NCI-H526 (cell line): Measurements from ENCODE around the gene AKAP10.
"Not testable (repeated sequence)": the region's sequence is repeated elsewhere in the genome, so short reads cannot be mapped to it uniquely, and the experiment has no call there.

ENCODE experiments used
- DNase-seq, 2 experiments: peaks; one replicate each; lab custom pipeline; 2025; lab: John Stamatoyannopoulos, UW

The AKAP10 gene

GRCh38 chr17:19865021-19865420 lies 112.6 kb downstream of the AKAP10 start:
- no peak for DNase-seq

- DNase-seq, result not testable (repeated sequence)
Measured at GRCh38 chr17:19860647-19861177, 116.9 kb downstream of the AKAP10 start.

- no peak for DNase-seq
Measured at GRCh38 chr17:19857640-19858039, 120.0 kb downstream of the AKAP10 start.
